H1 (cell line): Measurements from ENCODE around the gene ACTN4. TPM values are rescaled to one million over a fixed set of nuclear protein-coding genes. Genes with fewer than 3 reads are reported as not detected.

ENCODE experiments used
- EGR1 ChIP-seq: IDR thresholded peaks from 2 replicates; pipeline ENCODE4 v1.6.1; 2011; ENCODE audit warnings: low read depth, low read length, borderline replicate concordance
- HDAC2 ChIP-seq, 2 experiments: fragments of 300-600 bp in 1 of 2; sonication (generic) in 1 of 2; IDR thresholded peaks; 2 replicates each; pipeline ENCODE4 v1.6.1; 2011 to 2012; ENCODE audit warnings: low read depth in 2 of 2, low read length in 2 of 2, mild to moderate bottlenecking in 2 of 2, moderate library complexity in 2 of 2, borderline replicate concordance in 1 of 2, inconsistent platforms in 1 of 2
- NRF1 ChIP-seq: IDR thresholded peaks from 2 replicates; pipeline ENCODE4 v1.6.1; 2011; ENCODE audit warnings: mild to moderate bottlenecking, low read depth, low read length, improper control_type of control experiment
- PHF8 ChIP-seq: fragments of 200-600 bp; sonication (generic); conservative IDR thresholded peaks from 2 replicates; pipeline ENCODE4 v1.7.1; 2012; ENCODE audit warnings: low read depth, mild to moderate bottlenecking, inconsistent platforms, low read length, moderate library complexity
- POLR2AphosphoS5 ChIP-seq: IDR thresholded peaks from 2 replicates; pipeline ENCODE4 v1.6.1; 2011; ENCODE audit warnings: low read depth, low read length
- SIN3A ChIP-seq, 2 experiments: IDR thresholded peaks in 1 of 2; conservative IDR thresholded peaks in 1 of 2; 2 replicates each; pipeline ENCODE4 v1.6.1; 2011 to 2012; ENCODE audit warnings: low read length in 2 of 2, improper control_type of control experiment in 1 of 2, low read depth in 1 of 2, mild to moderate bottlenecking in 1 of 2
- SIX5 ChIP-seq: IDR thresholded peaks from 2 replicates; pipeline ENCODE4 v1.6.1; 2011; ENCODE audit warnings: mild to moderate bottlenecking, low read depth, low read length
- polyA plus RNA-seq, 7 experiments: library from polyadenylated mRNA; depleted of rRNA in 3 of 7; stranded (reverse) in 5 of 7; unstranded in 2 of 7; fragments of >200 nt in 5 of 7; fragments of 200-250 nt in 2 of 7; gene quantifications; 1 replicate in 5 of 7; 2 replicates in 1 of 7; 4 replicates in 1 of 7; pipeline versions ENCODE4 v1.2.1 to v1.2.3, GENCODE V29; 2011 to 2013; ENCODE audit warnings: missing spikeins in 2 of 7, mixed read lengths in 2 of 7
- total RNA-seq: library from RNA; stranded (reverse); fragmentation: NEBNext Ultra II Directional; extraction: Animal tissue kit (Norgen Biotek cat#: 25700); gene quantifications from 2 replicates; pipeline ENCODE4 v1.2.1, GENCODE V29; 2021
- TF ChIP-seq, protein P1 (sequence below): IDR thresholded peaks from 2 replicates; pipeline ENCODE4 v1.6.1; 2011; ENCODE audit warnings: low read depth, mild to moderate bottlenecking, low read length; ENCODE audit not compliant: insufficient read depth
- TF ChIP-seq, protein P2 (sequence below): IDR thresholded peaks from 2 replicates; pipeline ENCODE4 v1.6.1; 2011; ENCODE audit warnings: low read length, improper control_type of control experiment
- TF ChIP-seq, protein P3 (sequence below), 3 experiments: IDR thresholded peaks; 1 replicate in 2 of 3; 2 replicates in 1 of 3; pipeline versions ENCODE4 v1.5.1 to v1.6.1; 2011; ENCODE audit warnings: low read length in 3 of 3, mild to moderate bottlenecking in 3 of 3, inconsistent platforms in 2 of 3, low read depth in 1 of 3, moderate library complexity in 1 of 3; ENCODE audit not compliant: insufficient read depth in 1 of 3; ENCODE audit errors: control extremely low read depth in 1 of 3
- TF ChIP-seq, protein P4 (sequence below): IDR thresholded peaks from 2 replicates; pipeline ENCODE4 v1.6.1; 2012; ENCODE audit warnings: inconsistent platforms

ACTN4 gene
- total and polyA plus RNA-seq, 2 of the 8 experiments (the other 6 are each of a cell fraction or from before 2014, with no cell fraction given): 211 to 520 TPM

DNA sequence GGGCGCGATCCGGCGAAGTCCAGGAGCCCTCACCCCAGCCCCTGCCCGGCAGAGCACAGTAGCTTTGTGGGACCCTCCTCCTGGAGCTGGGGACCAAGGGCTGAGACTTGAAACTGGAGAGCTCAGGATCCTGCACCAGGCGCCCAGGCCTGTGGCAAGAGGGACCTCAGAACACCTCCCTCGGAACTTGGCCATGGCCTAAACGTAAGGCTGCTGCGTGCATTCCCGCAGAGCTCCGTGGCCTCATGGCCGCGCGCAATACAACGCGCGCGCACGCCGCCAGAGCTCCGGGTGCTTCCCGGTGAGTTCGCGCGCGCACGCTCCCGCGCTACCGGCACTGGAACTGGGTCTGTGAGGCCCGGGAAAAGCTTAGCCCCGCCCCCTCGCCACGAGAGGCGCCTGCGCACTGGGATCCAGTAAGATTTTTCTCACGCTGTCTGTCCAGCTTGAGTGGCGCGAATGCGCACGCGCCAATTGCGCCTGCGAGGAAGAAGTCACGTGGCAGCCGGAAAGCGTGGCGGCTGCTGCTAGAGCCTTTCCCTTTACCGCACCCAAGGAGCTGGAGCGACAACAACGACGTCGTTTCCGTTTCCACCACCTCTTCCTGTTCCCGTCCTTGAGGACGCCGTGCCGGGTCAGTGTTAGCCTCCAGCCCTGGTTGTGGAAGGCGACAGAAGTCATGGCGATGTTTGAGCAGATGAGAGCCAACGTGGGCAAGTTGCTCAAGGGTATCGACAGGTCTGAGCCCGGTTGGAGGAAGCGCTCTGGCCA lies 28.7 kb upstream of the ACTN4 start, which contains the start of gene EIF3K (continued):
- TF ChIP-seq NRF1 (peak; percentile 95), PHF8 (peak; percentile 82), POLR2AphosphoS5 (peak; percentile 73), SIN3A (conservative IDR thresholded peaks at IDR 0.05 in 1 of 2, IDR thresholded peaks at IDR 0.05 in 1 of 2; ENCODE audit: low read depth in 1 of 2, low read length in 2 of 2) (peak; percentile 42 to 91; a peak in 2 of 4 replicates), SIX5 (no peak), HDAC2 (IDR thresholded peaks at IDR 0.05; ENCODE audit: borderline replicate concordance in 1 of 2, low read depth in 2 of 2, low read length in 2 of 2) (peak in 1 of 2 experiments; percentile 70; a peak in 1 of 4 replicates), EGR1 (no peak)
- TF ChIP-seq, protein P1, sequence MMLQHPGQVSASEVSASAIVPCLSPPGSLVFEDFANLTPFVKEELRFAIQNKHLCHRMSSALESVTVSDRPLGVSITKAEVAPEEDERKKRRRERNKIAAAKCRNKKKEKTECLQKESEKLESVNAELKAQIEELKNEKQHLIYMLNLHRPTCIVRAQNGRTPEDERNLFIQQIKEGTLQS: peak; percentile 94
- TF ChIP-seq, protein P2, sequence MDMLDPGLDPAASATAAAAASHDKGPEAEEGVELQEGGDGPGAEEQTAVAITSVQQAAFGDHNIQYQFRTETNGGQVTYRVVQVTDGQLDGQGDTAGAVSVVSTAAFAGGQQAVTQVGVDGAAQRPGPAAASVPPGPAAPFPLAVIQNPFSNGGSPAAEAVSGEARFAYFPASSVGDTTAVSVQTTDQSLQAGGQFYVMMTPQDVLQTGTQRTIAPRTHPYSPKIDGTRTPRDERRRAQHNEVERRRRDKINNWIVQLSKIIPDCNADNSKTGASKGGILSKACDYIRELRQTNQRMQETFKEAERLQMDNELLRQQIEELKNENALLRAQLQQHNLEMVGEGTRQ: peak; percentile 95
- TF ChIP-seq, protein P3, sequence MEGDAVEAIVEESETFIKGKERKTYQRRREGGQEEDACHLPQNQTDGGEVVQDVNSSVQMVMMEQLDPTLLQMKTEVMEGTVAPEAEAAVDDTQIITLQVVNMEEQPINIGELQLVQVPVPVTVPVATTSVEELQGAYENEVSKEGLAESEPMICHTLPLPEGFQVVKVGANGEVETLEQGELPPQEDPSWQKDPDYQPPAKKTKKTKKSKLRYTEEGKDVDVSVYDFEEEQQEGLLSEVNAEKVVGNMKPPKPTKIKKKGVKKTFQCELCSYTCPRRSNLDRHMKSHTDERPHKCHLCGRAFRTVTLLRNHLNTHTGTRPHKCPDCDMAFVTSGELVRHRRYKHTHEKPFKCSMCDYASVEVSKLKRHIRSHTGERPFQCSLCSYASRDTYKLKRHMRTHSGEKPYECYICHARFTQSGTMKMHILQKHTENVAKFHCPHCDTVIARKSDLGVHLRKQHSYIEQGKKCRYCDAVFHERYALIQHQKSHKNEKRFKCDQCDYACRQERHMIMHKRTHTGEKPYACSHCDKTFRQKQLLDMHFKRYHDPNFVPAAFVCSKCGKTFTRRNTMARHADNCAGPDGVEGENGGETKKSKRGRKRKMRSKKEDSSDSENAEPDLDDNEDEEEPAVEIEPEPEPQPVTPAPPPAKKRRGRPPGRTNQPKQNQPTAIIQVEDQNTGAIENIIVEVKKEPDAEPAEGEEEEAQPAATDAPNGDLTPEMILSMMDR (IDR thresholded peaks at IDR 0.05; ENCODE audit: control extremely low read depth in 1 of 3, insufficient read depth in 1 of 3, low read depth in 1 of 3, low read length in 3 of 3): 0 out of 4 replicates have a peak, but pooled peaks of 1 of the 3 experiments have one; percentile 1
- TF ChIP-seq, protein P4, sequence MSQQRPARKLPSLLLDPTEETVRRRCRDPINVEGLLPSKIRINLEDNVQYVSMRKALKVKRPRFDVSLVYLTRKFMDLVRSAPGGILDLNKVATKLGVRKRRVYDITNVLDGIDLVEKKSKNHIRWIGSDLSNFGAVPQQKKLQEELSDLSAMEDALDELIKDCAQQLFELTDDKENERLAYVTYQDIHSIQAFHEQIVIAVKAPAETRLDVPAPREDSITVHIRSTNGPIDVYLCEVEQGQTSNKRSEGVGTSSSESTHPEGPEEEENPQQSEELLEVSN: peak; percentile 40; the same call in 1 of the 2 replicates
